ENCODE measurements around the gene ATG4B.
"Not testable (repeated sequence)": the region's sequence is repeated elsewhere in the genome, so short reads cannot be mapped to it uniquely, and the experiment has no call there.

ATG4B gene

GRCh38 chr2:241640165-241640795 lies 2.8 kb downstream of the ATG4B start:
- DNase-seq (ENCODE audit: low spot score): no peak

- DNase-seq (ENCODE audit: low spot score): no peak
Observed at GRCh38 chr2:241641631-241642030, 4.1 kb downstream of the ATG4B start.

- no peak for DNase-seq (ENCODE audit: low spot score)
Observed at GRCh38 chr2:241645056-241645914, 7.8 kb downstream of the ATG4B start.

- DNase-seq (ENCODE audit: low spot score): no peak
Observed at GRCh38 chr2:241645915-241646645, 8.6 kb downstream of the ATG4B start.

- DNase-seq (ENCODE audit: low spot score): no peak
Observed at GRCh38 chr2:241648453-241648852, 11.0 kb downstream of the ATG4B start.

GRCh38 chr2:241649404-241649803 lies 11.9 kb downstream of the ATG4B start:
- no peak for DNase-seq (ENCODE audit: low spot score)

- no peak for DNase-seq (ENCODE audit: low spot score)
Observed at GRCh38 chr2:241649927-241650326, 12.4 kb downstream of the ATG4B start.

GRCh38 chr2:241652142-241652541 lies 14.6 kb downstream of the ATG4B start:
- DNase-seq (ENCODE audit: low spot score): no peak

GRCh38 chr2:241652722-241653121 lies 15.2 kb downstream of the ATG4B start:
- no peak for DNase-seq (ENCODE audit: low spot score)

GRCh38 chr2:241653210-241653750 lies 15.8 kb downstream of the ATG4B start:
- DNase-seq (ENCODE audit: low spot score): no peak

GRCh38 chr2:241654551-241654950 lies 17.1 kb downstream of the ATG4B start:
- DNase-seq (ENCODE audit: low spot score): no peak

- DNase-seq (ENCODE audit: low spot score): no peak
Observed at GRCh38 chr2:241655516-241656189, 18.2 kb downstream of the ATG4B start.

GRCh38 chr2:241656190-241656741 lies 18.8 kb downstream of the ATG4B start:
- no peak for DNase-seq (ENCODE audit: low spot score)

- DNase-seq (ENCODE audit: low spot score): no peak
Observed at GRCh38 chr2:241657786-241658254, 20.3 kb downstream of the ATG4B start.

GRCh38 chr2:241658296-241658695 lies 20.8 kb downstream of the ATG4B start:
- no peak for DNase-seq (ENCODE audit: low spot score)

- DNase-seq (ENCODE audit: low spot score): no peak
Observed at GRCh38 chr2:241659150-241659739, 21.8 kb downstream of the ATG4B start.

GRCh38 chr2:241660593-241661213 lies 23.2 kb downstream of the ATG4B start:
- no peak for DNase-seq (ENCODE audit: low spot score)

- DNase-seq (ENCODE audit: low spot score): not testable (repeated sequence)
Observed at GRCh38 chr2:241662731-241663130, 25.2 kb downstream of the ATG4B start.

- DNase-seq (ENCODE audit: low spot score): no peak
Observed at GRCh38 chr2:241665731-241666440, 28.4 kb downstream of the ATG4B start.

All from COLO829 (cell line).